GM12878 (cell line): ENCODE measurements around the gene PLVAP. TPM values are rescaled to one million over a fixed set of nuclear protein-coding genes. Genes with fewer than 3 reads are reported as not detected.

Source experiments
- ATAC-seq: fragments of 200-7000 bp; cut with Tn5 transposase; 3 replicates; pipeline ENCODE4 v1.9.1; 2020; ENCODE audit warnings: mild to moderate bottlenecking, moderate library complexity
- BruUV-seq: library from RNA; stranded (reverse); fragments of 400-500 nt; replicated peaks from 2 replicates; lab custom pipeline; 2021; lab: Mats Ljungman, UMichigan
- CTCF ChIA-PET: fragments of 300-600 bp; sonication (Branson Sonifier 250); formaldehyde crosslinking; extraction: SDS; loops from one replicate; lab custom pipeline; 2021; ENCODE audit warnings: inconsistent platforms; lab: Yijun Ruan, JAX
- POLR2A ChIA-PET: fragments of 350-600 bp; formaldehyde crosslinking; extraction: SDS; loops from one replicate; lab custom pipeline; 2021; ENCODE audit warnings: inconsistent platforms; lab: Charles Lee
- RAD21 ChIA-PET: fragments of 300-600 bp; sonication (Branson Sonifier 250); formaldehyde crosslinking; loops from one replicate; lab custom pipeline; 2023; ENCODE audit warnings: antibody characterized with exemption; ENCODE audit not compliant: unreplicated experiment; lab: Charles Lee
- SMC1A ChIA-PET: fragments of 300-600 bp; sonication (Branson Sonifier 250); formaldehyde crosslinking; loops from one replicate; lab custom pipeline; 2023; ENCODE audit not compliant: unreplicated experiment, uncharacterized antibody; lab: Charles Lee
- DNase-seq: peaks from one replicate; pipeline ENCODE4 v3.0.0-alpha.2; 2011; ENCODE audit warnings: low read depth, low spot score
- FAIRE-seq: peaks from 3 replicates; lab custom pipeline; 2011; peaks lifted over from hg19 to GRCh38; lab: Jason Lieb, UNC
- H2AFZ ChIP-seq: 2 replicates; pipeline ENCODE4 v1.6.0; 2011; ENCODE audit warnings: low read depth, low read length, control low read depth; ENCODE audit not compliant: control insufficient read depth
- H3K27ac ChIP-seq: 2 replicates; pipeline ENCODE4 v1.5.1; 2011; ENCODE audit warnings: control low read depth; ENCODE audit not compliant: control insufficient read depth, insufficient read depth
- H3K27me3 ChIP-seq, 2 experiments: replicated peaks in 1 of 2; 2 replicates each; pipeline versions ENCODE4 v1.6.0 to v1.6.1; 2011; ENCODE audit warnings: low read length in 1 of 2; ENCODE audit not compliant: control insufficient read depth in 2 of 2, insufficient read depth in 2 of 2
- H3K36me3 ChIP-seq, 2 experiments: 2 replicates each; pipeline ENCODE4 v1.5.1; 2011; ENCODE audit warnings: low read length in 1 of 2; ENCODE audit not compliant: control insufficient read depth in 2 of 2, insufficient read depth in 2 of 2
- H3K4me1 ChIP-seq: 2 replicates; pipeline ENCODE4 v1.6.1; 2011; ENCODE audit warnings: mild to moderate bottlenecking, low read length, moderate library complexity, mixed read lengths; ENCODE audit not compliant: control insufficient read depth, insufficient read depth
- H3K4me2 ChIP-seq: 2 replicates; pipeline ENCODE4 v1.6.0; 2011; ENCODE audit warnings: control low read depth; ENCODE audit not compliant: control insufficient read depth, insufficient read depth
- H3K4me3 ChIP-seq: fragments of 200-600 bp; sonication (generic); 2 replicates; pipeline ENCODE4 v1.5.1; 2016
- H3K79me2 ChIP-seq: 2 replicates; pipeline ENCODE4 v1.6.0; 2011; ENCODE audit warnings: low read length; ENCODE audit not compliant: control insufficient read depth, insufficient read depth
- H3K9ac ChIP-seq: 2 replicates; pipeline ENCODE4 v1.8.0; 2011; ENCODE audit warnings: low read length, control low read depth, mixed read lengths; ENCODE audit not compliant: control insufficient read depth, insufficient read depth
- H3K9me3 ChIP-seq: replicated peaks from 3 replicates; pipeline ENCODE4 v1.5.1; 2011; ENCODE audit warnings: mild to moderate bottlenecking, low read length; ENCODE audit not compliant: control insufficient read depth, insufficient read depth
- H4K20me1 ChIP-seq: 2 replicates; pipeline ENCODE4 v1.6.0; 2011; ENCODE audit not compliant: control insufficient read depth, insufficient read depth
- BACH1 ChIP-seq: fragments of 450-650 bp; IDR thresholded peaks from 2 replicates; pipeline ENCODE4 v1.6.1; 2017; ENCODE audit warnings: mild to moderate bottlenecking, borderline replicate concordance
- CHD1 ChIP-seq: IDR thresholded peaks from 2 replicates; pipeline ENCODE4 v1.6.1; 2012; ENCODE audit warnings: low read depth, low read length, improper control_type of control experiment
- FOS ChIP-seq: IDR thresholded peaks from 3 replicates; pipeline ENCODE4 v1.6.1; 2011; ENCODE audit warnings: borderline replicate concordance; ENCODE audit not compliant: insufficient read length; ENCODE audit errors: extremely low read depth
- GABPA ChIP-seq: IDR thresholded peaks from 2 replicates; pipeline ENCODE4 v1.6.1; 2014; ENCODE audit warnings: antibody characterized with exemption, low read depth, mild to moderate bottlenecking, inconsistent platforms
- GATAD2B ChIP-seq: fragments of 450-650 bp; conservative IDR thresholded peaks from 2 replicates; pipeline ENCODE4 v1.6.1; 2017; ENCODE audit warnings: low read depth, mild to moderate bottlenecking, moderate library complexity
- MLLT1 ChIP-seq: fragments of 450-650 bp; IDR thresholded peaks from 2 replicates; pipeline ENCODE4 v1.6.1; 2016; ENCODE audit warnings: mild to moderate bottlenecking
- SIX5 ChIP-seq: IDR thresholded peaks from 2 replicates; pipeline ENCODE4 v1.6.1; 2011; ENCODE audit warnings: mild to moderate bottlenecking, low read depth, low read length, moderate library complexity; ENCODE audit not compliant: severe bottlenecking
- TCF7 ChIP-seq: IDR thresholded peaks from 2 replicates; pipeline ENCODE4 v1.6.1; 2014; ENCODE audit warnings: antibody characterized with exemption, borderline replicate concordance
- ZBTB11 ChIP-seq: fragments of 450-650 bp; formaldehyde crosslinking; IDR thresholded peaks from 2 replicates; pipeline ENCODE4 v1.5.0; 2022; ENCODE audit warnings: mild to moderate bottlenecking, missing genetic modification characterization
- ZNF384 ChIP-seq: IDR thresholded peaks from 2 replicates; pipeline ENCODE4 v1.6.1; 2012; ENCODE audit warnings: low read depth, mild to moderate bottlenecking, low read length, improper control_type of control experiment, borderline replicate concordance
- WGBS: methylation state at CpG from one replicate; pipeline ENCODE4 v1.1.6; 2016; ENCODE audit warnings: low lambda C conversion rate; ENCODE audit not compliant: insufficient replicate concordance, insufficient coverage; ENCODE audit errors: missing lambda C conversion rate; 5-methylcytosine and 5-hydroxymethylcytosine counted together
- in situ Hi-C: fragments of 300-500 bp; cut with MboI; formaldehyde crosslinking; loops from 9 replicates; pipeline ENCODE4 v1.14.3; 2018; ENCODE audit warnings: mixed read lengths
- intact Hi-C: fragments of 100-400 bp; cut with micrococcal nuclease; formaldehyde crosslinking; loops from one replicate; pipeline ENCODE4 v1.14.2; 2022; ENCODE audit not compliant: unreplicated experiment
- polyA plus RNA-seq, 11 experiments: library from polyadenylated mRNA; depleted of rRNA in 4 of 11; unstranded in 6 of 11; stranded (reverse) in 5 of 11; fragments of >200 nt; fragmentation: Nextera tagmentation in 4 of 11; fragmentation: Illumina TruSeq in 1 of 11; extraction: Ambion mirVana in 4 of 11; extraction: Trizol in 1 of 11; gene quantifications; 1 replicate in 1 of 11; 2 replicates in 10 of 11; pipeline versions ENCODE4 v1.2.1 to v1.2.3, GENCODE V29; 2011 to 2016; ENCODE audit warnings: inconsistent platforms in 2 of 11, missing spikeins in 2 of 11, low read depth in 1 of 11
- total RNA-seq, 4 experiments: library from RNA; depleted of rRNA in 3 of 4; stranded (reverse); fragments of >200 nt in 3 of 4; fragmentation: Illumina TruSeq in 1 of 4; extraction: Trizol in 1 of 4; gene quantifications; 2 replicates each; pipeline versions ENCODE4 v1.2.1 to v1.2.3, GENCODE V29; 2013 to 2021
- TF ChIP-seq, protein P1 (sequence below): fragments of 450-650 bp; IDR thresholded peaks from 2 replicates; pipeline ENCODE4 v1.6.1; 2017; ENCODE audit warnings: mild to moderate bottlenecking, moderate library complexity

The PLVAP gene
- total and polyA plus RNA-seq, 10 of the 15 experiments (the other 5 are each of a cell fraction or from before 2014, with no cell fraction given): 0.03 to 0.54 (median 0.06) TPM; not detected in 4

- peak; percentile 73 for TF ChIP-seq SIX5
- peak; percentile 53 for TF ChIP-seq FOS
- no peak for TF ChIP-seq ZNF384
- no peak for TF ChIP-seq BACH1
- peak; percentile 93 for TF ChIP-seq GABPA
- TF ChIP-seq GATAD2B: peak; percentile 41
- TF ChIP-seq, all 136 proteins: peak for 61
Observed at GRCh38 chr19:17336872-17337674, 40.1 kb downstream of the PLVAP start, which contains the start of gene GTPBP3 (continued).

DNA sequence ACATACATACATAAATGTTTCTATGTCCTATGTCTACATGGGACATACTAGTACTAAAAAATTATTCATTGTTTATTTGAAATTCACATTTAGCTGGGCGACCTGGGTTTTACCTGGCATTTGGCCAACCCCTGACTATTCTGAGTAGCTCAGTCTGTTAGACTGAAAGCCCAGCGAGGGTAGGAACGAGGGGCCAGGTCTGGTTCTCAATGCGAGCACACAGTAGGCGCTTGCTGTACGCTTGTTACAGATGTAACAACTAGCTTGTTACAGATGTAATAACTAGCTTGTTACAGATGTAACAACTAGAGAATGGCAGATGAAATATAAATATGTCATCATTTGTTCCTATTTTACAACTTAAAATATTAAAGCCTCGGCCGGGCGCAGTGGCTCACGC lies 41.6 kb downstream of the PLVAP start:
- POLR2A ChIA-PET: interaction anchor here (1.2 to 4.4 kb wide), 6 partner anchors 26 to 84 kb away, joined by 4 to 24 read pairs (median 6); partner anchors contain the start of genes ABHD8, BABAM1, DDA1 and MVB12A
- TF ChIP-seq, protein P1, sequence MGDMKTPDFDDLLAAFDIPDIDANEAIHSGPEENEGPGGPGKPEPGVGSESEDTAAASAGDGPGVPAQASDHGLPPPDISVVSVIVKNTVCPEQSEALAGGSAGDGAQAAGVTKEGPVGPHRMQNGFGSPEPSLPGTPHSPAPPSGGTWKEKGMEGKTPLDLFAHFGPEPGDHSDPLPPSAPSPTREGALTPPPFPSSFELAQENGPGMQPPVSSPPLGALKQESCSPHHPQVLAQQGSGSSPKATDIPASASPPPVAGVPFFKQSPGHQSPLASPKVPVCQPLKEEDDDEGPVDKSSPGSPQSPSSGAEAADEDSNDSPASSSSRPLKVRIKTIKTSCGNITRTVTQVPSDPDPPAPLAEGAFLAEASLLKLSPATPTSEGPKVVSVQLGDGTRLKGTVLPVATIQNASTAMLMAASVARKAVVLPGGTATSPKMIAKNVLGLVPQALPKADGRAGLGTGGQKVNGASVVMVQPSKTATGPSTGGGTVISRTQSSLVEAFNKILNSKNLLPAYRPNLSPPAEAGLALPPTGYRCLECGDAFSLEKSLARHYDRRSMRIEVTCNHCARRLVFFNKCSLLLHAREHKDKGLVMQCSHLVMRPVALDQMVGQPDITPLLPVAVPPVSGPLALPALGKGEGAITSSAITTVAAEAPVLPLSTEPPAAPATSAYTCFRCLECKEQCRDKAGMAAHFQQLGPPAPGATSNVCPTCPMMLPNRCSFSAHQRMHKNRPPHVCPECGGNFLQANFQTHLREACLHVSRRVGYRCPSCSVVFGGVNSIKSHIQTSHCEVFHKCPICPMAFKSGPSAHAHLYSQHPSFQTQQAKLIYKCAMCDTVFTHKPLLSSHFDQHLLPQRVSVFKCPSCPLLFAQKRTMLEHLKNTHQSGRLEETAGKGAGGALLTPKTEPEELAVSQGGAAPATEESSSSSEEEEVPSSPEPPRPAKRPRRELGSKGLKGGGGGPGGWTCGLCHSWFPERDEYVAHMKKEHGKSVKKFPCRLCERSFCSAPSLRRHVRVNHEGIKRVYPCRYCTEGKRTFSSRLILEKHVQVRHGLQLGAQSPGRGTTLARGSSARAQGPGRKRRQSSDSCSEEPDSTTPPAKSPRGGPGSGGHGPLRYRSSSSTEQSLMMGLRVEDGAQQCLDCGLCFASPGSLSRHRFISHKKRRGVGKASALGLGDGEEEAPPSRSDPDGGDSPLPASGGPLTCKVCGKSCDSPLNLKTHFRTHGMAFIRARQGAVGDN: no peak
- TF ChIP-seq ZBTB11 (CRISPR knock-in tag) (no peak), TCF7 (no peak), MLLT1 (no peak), CHD1 (no peak), BACH1 (no peak)

More for the DNA sequence above, 41.6 kb downstream of the PLVAP start:
- H3K27ac ChIP-seq: no peak overlapping the region
- intact Hi-C loops: loop anchor here (5.0 kb wide), 1 partner anchor 43 kb away; no protein-coding TSS in a partner anchor
- H3K79me2 ChIP-seq: peaks cover 6% of the 10 kb centered on the region
- no peak overlapping the region for H3K4me3 ChIP-seq
- SMC1A ChIA-PET: interaction anchor here (0.6 to 1.7 kb wide), 5 partner anchors 9 to 51 kb away, joined by 3 to 6 read pairs (median 4); partner anchors contain the start of genes ABHD8 and DDA1
- no peaks in the 10 kb centered on the region for H4K20me1 ChIP-seq
- H3K36me3 ChIP-seq: no peaks in the 10 kb centered on the region; a peak in 1 of 4 replicates
- in situ Hi-C loops: no loop called here
- no peak overlapping the region for H2AFZ ChIP-seq
- 84% methylated on average over 10 of the region's 10 CpGs for WGBS
- RAD21 ChIA-PET: interaction anchor here (0.7 to 2.1 kb wide), 5 partner anchors 26 to 56 kb away, joined by 3 to 8 read pairs (median 3); partner anchors contain the start of genes ABHD8 and DDA1
- no peak for FAIRE-seq
- no peak for DNase-seq
- H3K9me3 ChIP-seq: no peaks in the 10 kb centered on the region; the same call in 2 of the 3 replicates
- no peak for ATAC-seq
- H3K4me2 ChIP-seq: no peak overlapping the region
- no peak overlapping the region for H3K9ac ChIP-seq
- no peaks in the 10 kb centered on the region for H3K27me3 ChIP-seq
- H3K4me1 ChIP-seq: peaks cover 21% of the 10 kb centered on the region
- BruUV-seq: no TSS peak
- CTCF ChIA-PET: interaction anchor here (0.8 to 2.4 kb wide), 10 partner anchors 9 to 75 kb away, joined by 3 to 16 read pairs (median 4); partner anchors contain the start of genes DDA1 and MRPL34
